AG20443 (cell line): Measurements from ENCODE around the gene CEACAM20.
"Not testable (repeated sequence)": the region's sequence is repeated elsewhere in the genome, so short reads cannot be mapped to it uniquely, and the experiment has no call there.

Experiments
- DNase-seq: peaks from one replicate; pipeline ENCODE4 v3.0.0; 2012; ENCODE audit warnings: low spot score, mixed read lengths

CEACAM20 gene

GRCh38 chr19:44476559-44477408, 52.7 kb downstream of the CEACAM20 start:
- no peak for DNase-seq

DNA sequence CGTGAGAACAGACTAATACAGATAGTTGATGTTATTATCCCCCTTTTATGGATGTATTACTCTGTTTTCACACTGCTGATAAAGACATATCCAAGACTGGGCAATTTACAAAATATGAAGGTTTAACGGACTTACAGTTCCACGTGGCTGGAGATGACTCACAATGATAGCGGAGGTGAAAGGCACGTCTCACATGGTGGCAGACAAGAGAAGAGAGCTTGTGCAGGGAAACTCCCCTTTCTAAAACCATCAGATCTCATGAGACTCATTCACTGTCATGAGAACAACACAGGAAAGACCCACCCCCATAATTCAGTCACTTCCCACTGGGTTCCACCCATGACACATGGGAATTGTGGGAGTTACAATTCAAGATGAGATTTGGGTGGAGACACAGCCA, 60.7 kb downstream of the CEACAM20 start:
- not testable (repeated sequence) for DNase-seq

DNA sequence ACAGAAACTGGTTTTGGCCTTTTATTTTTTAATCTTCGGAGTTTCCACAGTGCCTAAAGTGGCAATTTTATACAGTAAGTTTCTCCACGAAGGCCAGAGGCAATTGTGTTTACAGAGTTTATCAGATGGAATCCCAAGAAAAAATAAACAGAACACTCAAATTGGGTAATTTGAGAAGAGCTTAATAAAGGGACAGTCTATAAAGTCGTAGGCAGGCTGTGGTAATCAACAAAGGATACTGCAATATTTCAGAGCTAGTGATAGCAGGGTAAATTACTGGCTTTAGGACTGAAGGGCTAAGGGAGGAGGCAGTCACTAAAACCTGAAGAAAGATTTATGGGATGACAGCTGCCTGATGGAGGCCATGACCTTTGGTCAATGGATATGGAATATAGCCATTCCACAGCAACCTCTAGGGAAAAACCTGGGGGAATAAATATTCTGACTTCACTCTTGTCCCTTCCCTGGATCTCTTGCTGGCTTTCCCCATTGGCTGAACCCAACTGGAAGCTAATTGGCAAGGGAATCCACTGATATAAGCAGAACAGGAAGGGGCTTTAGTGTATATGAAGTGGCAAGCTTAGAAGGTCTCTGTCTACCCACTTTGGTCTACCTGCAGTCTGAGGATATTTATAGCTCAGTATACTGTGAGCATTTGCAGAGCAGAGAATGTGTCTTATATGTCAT, 66.7 kb downstream of the CEACAM20 start:
- DNase-seq: not testable (repeated sequence)
